Measurements from ENCODE around the gene JAKMIP3.

DNA sequence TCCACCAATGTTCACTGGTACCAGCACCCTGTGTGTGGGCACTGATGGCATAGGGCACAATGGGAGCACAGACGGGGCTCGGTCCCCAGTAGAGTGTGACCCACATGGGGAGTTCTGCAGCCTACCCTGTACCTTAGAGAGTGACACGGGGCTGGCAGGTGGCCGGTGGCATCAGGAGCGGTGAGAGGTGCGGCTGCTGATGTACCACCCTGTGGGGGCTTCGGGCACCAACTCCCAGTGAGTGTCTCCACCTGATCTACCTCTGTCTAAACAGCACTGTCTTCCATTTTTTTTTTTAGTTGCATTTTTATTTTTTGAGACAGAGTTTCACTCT, 4.1 kb downstream of the JAKMIP3 start:
- TF ChIP-seq, protein P1, sequence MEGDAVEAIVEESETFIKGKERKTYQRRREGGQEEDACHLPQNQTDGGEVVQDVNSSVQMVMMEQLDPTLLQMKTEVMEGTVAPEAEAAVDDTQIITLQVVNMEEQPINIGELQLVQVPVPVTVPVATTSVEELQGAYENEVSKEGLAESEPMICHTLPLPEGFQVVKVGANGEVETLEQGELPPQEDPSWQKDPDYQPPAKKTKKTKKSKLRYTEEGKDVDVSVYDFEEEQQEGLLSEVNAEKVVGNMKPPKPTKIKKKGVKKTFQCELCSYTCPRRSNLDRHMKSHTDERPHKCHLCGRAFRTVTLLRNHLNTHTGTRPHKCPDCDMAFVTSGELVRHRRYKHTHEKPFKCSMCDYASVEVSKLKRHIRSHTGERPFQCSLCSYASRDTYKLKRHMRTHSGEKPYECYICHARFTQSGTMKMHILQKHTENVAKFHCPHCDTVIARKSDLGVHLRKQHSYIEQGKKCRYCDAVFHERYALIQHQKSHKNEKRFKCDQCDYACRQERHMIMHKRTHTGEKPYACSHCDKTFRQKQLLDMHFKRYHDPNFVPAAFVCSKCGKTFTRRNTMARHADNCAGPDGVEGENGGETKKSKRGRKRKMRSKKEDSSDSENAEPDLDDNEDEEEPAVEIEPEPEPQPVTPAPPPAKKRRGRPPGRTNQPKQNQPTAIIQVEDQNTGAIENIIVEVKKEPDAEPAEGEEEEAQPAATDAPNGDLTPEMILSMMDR (IDR thresholded peaks at IDR 0.05) = no peak
- no peak for TF ChIP-seq POLR2A (IDR thresholded peaks at IDR 0.05)
